ENCODE measurements around the gene KCTD16.

Gene KCTD16

GRCh38 chr5:144422018-144422727, 251.5 kb downstream of the KCTD16 start:
- no peak overlapping the region for H3K4me3 ChIP-seq (ENCODE audit: low read depth, low read length)
- no peak for TF ChIP-seq CTCF (IDR thresholded peaks at IDR 0.05; ENCODE audit: borderline replicate concordance, insufficient read depth, low read depth, low read length)

- TF ChIP-seq CTCF (IDR thresholded peaks at IDR 0.05; ENCODE audit: borderline replicate concordance, insufficient read depth, low read depth, low read length), result no peak
Observed at GRCh38 chr5:144427866-144428265, 257.2 kb downstream of the KCTD16 start.

GRCh38 chr5:144428326-144428725, 257.7 kb downstream of the KCTD16 start:
- no peak for TF ChIP-seq CTCF (IDR thresholded peaks at IDR 0.05; ENCODE audit: borderline replicate concordance, insufficient read depth, low read depth, low read length)
- H3K4me3 ChIP-seq (ENCODE audit: low read depth, low read length), result no peak overlapping the region

More at GRCh38 chr5:144427866-144428265, 257.2 kb downstream of the KCTD16 start:
- H3K4me3 ChIP-seq (ENCODE audit: low read depth, low read length), result no peak overlapping the region

- H3K4me3 ChIP-seq (ENCODE audit: low read depth, low read length), result no peak overlapping the region
- TF ChIP-seq CTCF (IDR thresholded peaks at IDR 0.05; ENCODE audit: borderline replicate concordance, insufficient read depth, low read depth, low read length), result no peak
Observed at GRCh38 chr5:144429405-144429804, 258.7 kb downstream of the KCTD16 start.

- no peak overlapping the region for H3K4me3 ChIP-seq (ENCODE audit: low read depth, low read length)
- no peak for TF ChIP-seq CTCF (IDR thresholded peaks at IDR 0.05; ENCODE audit: borderline replicate concordance, insufficient read depth, low read depth, low read length)
Observed at GRCh38 chr5:144429905-144430304, 259.2 kb downstream of the KCTD16 start.

GRCh38 chr5:144433140-144433822, 262.6 kb downstream of the KCTD16 start:
- H3K4me3 ChIP-seq (ENCODE audit: low read depth, low read length), result no peak overlapping the region
- TF ChIP-seq CTCF (IDR thresholded peaks at IDR 0.05; ENCODE audit: borderline replicate concordance, insufficient read depth, low read depth, low read length), result no peak

- TF ChIP-seq CTCF (IDR thresholded peaks at IDR 0.05; ENCODE audit: borderline replicate concordance, insufficient read depth, low read depth, low read length), result no peak
Observed at GRCh38 chr5:144433893-144434292, 263.2 kb downstream of the KCTD16 start.

More at GRCh38 chr5:144433893-144434292, 263.2 kb downstream of the KCTD16 start:
- H3K4me3 ChIP-seq (ENCODE audit: low read depth, low read length), result no peak overlapping the region

Data from GM12875 (cell line).